GM21737 (cell line): ENCODE results near the gene CELA1.

Experiments used
- ATAC-seq: cut with Tn5 transposase; IDR thresholded peaks from one replicate; pipeline ENCODE4 v1.9.1; 2021; ENCODE audit warnings: mild to moderate bottlenecking, moderate library complexity; ENCODE audit not compliant: unreplicated experiment

CELA1 gene

GRCh38 chr12:51377099-51377984 lies 30.9 kb upstream of the CELA1 start:
- no peak for ATAC-seq

- ATAC-seq: no peak
Observed at GRCh38 chr12:51374856-51375255, 28.4 kb upstream of the CELA1 start.

- no peak for ATAC-seq
Observed at GRCh38 chr12:51374361-51374760, 27.9 kb upstream of the CELA1 start.

DNA sequence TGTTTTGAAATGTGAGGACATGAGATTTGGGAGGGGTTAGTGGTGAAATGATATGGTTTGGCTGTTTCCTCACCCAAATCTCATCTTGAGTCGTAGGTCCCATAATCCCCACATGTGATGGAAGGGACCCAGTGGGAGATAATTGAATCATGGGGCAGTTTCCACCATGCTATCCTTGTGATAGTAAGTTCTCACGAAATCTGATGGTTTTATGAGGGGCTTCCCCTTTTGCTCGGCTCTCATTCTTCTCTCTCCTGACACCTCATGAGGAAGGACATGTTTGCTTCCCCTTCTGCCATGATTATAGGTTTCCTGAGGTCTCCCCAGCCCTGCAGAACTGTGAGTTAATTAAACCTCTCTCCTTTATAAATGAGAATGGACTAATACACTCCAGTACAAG lies 26.7 kb upstream of the CELA1 start:
- ATAC-seq: no peak

- no peak for ATAC-seq
Observed at GRCh38 chr12:51372021-51372420, 25.5 kb upstream of the CELA1 start.

DNA sequence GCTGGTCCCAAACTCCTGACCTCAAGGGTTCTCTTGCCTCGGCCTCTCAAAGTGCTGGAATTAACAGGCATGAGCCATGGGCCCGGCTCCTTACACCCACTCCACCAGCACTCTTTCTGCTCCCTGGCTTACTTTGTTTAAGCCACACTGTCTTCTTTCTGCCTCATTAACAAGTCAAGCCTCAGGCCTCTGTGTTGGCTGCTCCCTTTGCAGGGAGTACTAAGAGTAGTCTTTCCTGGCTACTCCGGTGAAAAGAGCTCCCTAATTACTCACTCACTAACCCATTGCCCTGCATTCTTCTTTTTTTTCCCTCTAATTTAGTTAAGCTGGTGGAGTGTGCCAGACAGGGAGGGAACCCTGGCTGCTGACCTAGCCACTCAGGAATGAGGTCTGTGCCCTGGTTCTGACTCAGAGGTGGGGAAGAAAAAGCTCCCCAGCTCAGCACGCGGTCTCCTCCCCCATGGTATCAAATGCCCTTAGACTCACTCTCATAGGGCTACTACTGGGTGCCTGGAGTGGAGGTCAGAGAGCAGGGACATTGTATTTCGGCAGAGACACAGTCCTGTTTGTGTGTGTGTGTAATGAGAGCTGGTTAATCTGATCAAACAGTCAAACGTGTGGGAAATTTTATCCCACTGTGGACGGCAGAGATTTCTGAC lies 24.9 kb upstream of the CELA1 start:
- ATAC-seq: no peak

DNA sequence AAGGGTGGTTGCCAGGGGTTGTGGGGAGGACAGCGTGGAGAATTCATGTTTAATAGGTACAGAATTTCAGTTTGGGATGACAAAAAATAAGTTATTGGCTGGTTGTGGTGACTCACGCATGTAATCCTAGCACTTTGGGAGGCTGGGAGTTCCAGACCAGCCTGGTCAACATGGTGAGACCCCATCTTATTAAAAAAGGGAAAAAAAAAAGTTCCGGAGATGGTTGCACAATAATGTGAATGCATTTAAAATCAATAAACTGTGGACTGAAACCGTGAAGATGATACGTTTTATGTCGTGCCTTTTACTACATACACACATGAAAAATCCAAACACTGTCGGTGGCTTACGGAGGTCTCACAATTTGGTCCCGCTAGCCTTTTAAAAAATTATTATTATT lies 24.2 kb upstream of the CELA1 start:
- ATAC-seq: no peak

GRCh38 chr12:51369581-51369980 lies 23.1 kb upstream of the CELA1 start:
- ATAC-seq: no peak

- ATAC-seq: peak; percentile 97
Observed at GRCh38 chr12:51368640-51369517, 22.4 kb upstream of the CELA1 start.

DNA sequence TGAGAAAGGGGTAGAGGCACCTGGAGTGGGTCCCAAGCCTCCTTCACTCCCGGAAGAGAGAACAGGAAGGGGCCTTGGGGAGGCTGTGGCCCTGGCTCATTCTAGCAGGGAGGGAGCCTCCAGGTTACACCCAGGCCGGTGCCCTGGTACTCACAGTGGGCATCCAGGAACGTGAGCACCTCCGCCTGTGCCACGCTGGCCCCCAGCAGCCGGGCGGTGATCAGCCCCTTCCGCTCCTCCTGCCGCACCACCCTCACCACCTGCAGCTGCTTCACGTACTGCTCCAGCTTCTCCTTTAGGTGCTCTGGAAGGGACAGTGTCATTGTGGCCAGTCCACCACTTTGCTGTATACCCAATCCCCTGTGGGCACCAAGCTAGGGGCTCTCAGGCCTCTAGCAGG lies 18.8 kb upstream of the CELA1 start:
- no peak for ATAC-seq

DNA sequence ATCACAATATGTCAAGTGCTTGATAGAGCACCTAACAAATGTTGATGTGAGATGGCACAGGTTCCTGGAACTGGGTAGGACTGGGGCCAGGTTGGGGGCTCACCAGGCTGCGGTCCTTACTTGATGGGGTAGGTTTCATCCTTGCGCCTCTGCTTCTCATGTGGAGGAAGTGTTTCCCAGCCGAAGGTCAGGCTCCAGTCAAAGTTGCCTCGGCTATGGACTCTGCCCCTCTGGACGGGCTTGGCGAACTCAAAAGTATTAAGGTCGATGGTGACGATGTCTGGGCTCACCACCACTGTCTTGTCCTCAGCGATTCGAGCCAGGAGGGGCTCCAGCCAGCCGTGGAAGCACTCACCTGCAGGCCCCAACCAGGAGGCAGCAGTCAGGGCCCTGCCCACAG lies 17.5 kb upstream of the CELA1 start:
- ATAC-seq: no peak

DNA sequence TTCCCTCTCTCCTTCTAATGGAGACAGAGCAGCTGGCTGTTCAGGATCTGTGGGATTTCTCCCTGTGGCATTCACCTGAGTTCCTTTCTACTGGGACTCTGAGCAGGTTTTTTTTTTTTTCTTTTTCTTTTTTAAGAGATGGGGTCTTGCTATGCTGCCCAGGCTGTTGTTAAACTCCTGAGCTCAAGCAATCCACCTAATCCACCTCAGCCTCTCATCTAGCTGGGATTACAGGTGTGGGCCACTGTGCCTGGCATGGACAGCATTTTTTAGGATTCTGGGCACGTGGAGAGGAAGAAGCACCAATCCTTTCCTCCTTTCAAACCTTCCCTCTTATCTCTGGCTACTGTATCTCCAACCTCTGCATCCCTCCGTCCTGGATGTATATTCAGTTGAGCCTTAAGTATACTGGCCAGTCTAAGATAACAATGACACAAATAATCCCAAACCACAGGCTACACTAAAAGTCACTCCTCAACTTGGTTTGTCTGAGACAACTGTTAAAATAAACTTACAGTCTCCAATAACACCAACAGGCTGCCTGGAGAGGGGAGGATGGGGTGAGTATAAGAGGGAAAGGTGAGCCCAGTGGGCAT lies 16.4 kb upstream of the CELA1 start:
- no peak for ATAC-seq

- no peak for ATAC-seq
Observed at GRCh38 chr12:51362307-51362706, 15.8 kb upstream of the CELA1 start.

- no peak for ATAC-seq
Observed at GRCh38 chr12:51361161-51362016, 14.9 kb upstream of the CELA1 start.

GRCh38 chr12:51360315-51360714 lies 13.8 kb upstream of the CELA1 start:
- no peak for ATAC-seq

DNA sequence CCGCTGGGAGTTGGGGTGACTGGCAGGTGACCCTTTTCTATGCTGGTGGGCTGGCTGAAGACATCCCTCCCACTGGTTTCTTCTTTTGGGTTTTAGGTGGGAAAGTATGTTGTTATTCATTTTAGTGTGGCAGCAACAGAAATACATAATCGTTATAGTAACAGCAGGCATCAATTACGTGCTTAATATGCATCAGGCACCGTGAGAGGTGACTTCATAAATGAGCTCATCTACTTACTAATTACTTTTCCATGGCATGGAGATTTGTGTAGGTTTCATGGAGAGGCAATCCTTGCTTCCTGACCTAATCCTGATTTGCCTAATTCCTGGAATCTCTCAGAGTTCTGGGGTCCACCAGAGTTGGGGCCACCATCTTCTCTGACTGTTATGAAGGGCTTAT lies 13.4 kb upstream of the CELA1 start:
- no peak for ATAC-seq

DNA sequence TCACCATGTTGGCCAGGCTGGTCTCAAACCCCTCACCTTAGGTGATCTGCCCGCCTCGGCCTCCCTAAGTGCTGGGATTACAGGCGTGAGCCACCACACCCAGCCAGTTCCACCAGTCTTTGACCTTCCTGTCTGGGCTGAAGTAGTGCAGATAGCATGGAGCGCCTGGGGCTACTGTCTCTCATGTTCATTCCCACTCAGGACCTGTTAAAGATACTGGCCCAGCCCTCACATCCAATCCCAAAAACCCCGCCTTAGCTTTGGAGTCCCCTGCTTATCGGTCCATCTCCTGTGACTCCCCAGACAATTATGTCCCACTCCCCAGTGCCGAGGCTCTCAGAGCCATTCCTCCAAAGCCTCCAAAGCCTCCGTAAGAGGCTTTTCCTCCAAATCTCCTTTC lies 12.0 kb upstream of the CELA1 start:
- no peak for ATAC-seq

DNA sequence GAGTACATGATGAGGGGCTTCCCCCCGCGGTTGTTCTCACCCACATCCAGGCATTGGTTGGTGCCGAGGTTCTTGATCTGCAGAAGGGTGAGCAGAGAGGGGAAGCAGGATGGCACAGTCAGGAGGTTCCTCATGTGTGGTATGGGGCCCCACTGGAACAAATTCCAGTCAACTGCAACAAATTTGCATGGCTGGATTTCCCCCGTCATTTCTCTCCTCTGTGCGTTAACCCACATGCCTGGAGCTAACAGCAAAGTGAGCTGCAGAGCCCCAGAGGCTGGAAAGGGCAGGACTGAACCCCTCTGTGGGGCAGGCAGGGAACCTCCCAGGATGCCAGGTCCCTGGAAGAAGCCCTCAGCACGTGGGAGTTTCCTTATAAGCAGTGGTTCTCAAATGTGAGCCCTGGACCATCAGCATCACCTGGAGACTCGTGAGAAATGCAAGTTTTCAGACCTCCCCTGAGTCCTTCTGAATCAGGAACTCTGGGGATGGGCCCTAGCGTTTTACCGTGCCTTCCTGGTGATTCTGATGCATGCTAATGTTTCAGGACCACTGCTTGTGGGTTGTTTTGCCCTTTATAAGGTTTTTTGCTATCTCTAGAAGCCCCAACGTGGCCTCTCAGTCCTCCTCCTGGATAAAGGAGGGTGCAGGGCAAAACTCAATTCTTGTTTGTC lies 11.0 kb upstream of the CELA1 start:
- no peak for ATAC-seq

GRCh38 chr12:51351913-51352532 lies 5.5 kb upstream of the CELA1 start:
- no peak for ATAC-seq
